T-helper 1 cell treated with Interleukin-12 subunit alpha and Interleukin-12 subunit beta and Interleukin-4 antibody, amounts not matched to agents 30 ng/mL and 1 ng/mL, for 36 hours (primary cell): ENCODE measurements around the gene PES1. TPM values are rescaled to one million over a fixed set of nuclear protein-coding genes. Genes with fewer than 3 reads are reported as not detected.
"Not testable (repeated sequence)": the region's sequence is repeated elsewhere in the genome, so short reads cannot be mapped to it uniquely, and the experiment has no call there.

Experiments
- intact Hi-C: fragments of 100-400 bp; cut with micrococcal nuclease; formaldehyde crosslinking; loops from one replicate; pipeline ENCODE4 v1.15.1; 2024
- total RNA-seq: library from RNA; stranded (reverse); gene quantifications from 2 replicates; pipeline ENCODE4 v1.2.3, GENCODE V29; 2022

Gene PES1
- total RNA-seq, 1 donor from 2014 or later, result 89.0 TPM

GRCh38 chr22:30556388-30556787, 35.3 kb downstream of the PES1 start:
- intact Hi-C loops, result no loop called here

GRCh38 chr22:30555282-30556210, 36.2 kb downstream of the PES1 start:
- intact Hi-C loops, result no loop called here

GRCh38 chr22:30553971-30554370, 37.7 kb downstream of the PES1 start:
- intact Hi-C loops, result no loop called here

- intact Hi-C loops, result no loop called here
These were observed 39.0 kb downstream of the PES1 start for GRCh38 chr22:30552719-30553118.

GRCh38 chr22:30551813-30552212, 39.9 kb downstream of the PES1 start:
- intact Hi-C loops, result not testable (repeated sequence)

- intact Hi-C loops, result no loop called here
These were observed 44.5 kb downstream of the PES1 start for GRCh38 chr22:30547188-30547587.

GRCh38 chr22:30546616-30547015, 45.1 kb downstream of the PES1 start, which contains the start of gene SEC14L6:
Gene SEC14L6 (minus strand): TSS chr22:30546741. CDS start chr22:30546682, 59 bp downstream.
- intact Hi-C loops, result no loop called here

- intact Hi-C loops, result no loop called here
These were observed 48.9 kb downstream of the PES1 start for GRCh38 chr22:30542811-30543188.

GRCh38 chr22:30541961-30542810, 49.5 kb downstream of the PES1 start:
- intact Hi-C loops, result no loop called here

GRCh38 chr22:30541511-30541910, 50.2 kb downstream of the PES1 start:
- intact Hi-C loops, result not testable (repeated sequence)

GRCh38 chr22:30539368-30539767, 52.3 kb downstream of the PES1 start:
- intact Hi-C loops, result no loop called here

- intact Hi-C loops, result no loop called here
These were observed 53.4 kb downstream of the PES1 start for GRCh38 chr22:30538280-30538679.

- intact Hi-C loops, result no loop called here
These were observed 54.5 kb downstream of the PES1 start for GRCh38 chr22:30537083-30537731.

- intact Hi-C loops, result no loop called here
These were observed 56.5 kb downstream of the PES1 start for GRCh38 chr22:30535182-30535581.

GRCh38 chr22:30531651-30532608, 59.8 kb downstream of the PES1 start:
- intact Hi-C loops, result no loop called here

- intact Hi-C loops, result no loop called here
These were observed 65.1 kb downstream of the PES1 start for GRCh38 chr22:30526656-30527055.
